IPS-11a (cell line): ENCODE results near the gene C9orf152.
"Not testable (repeated sequence)": the region's sequence is repeated elsewhere in the genome, so short reads cannot be mapped to it uniquely, and the experiment has no call there.

ENCODE experiments used
- H3K4me3 ChIP-seq: one replicate; pipeline ENCODE4 v1.5.1; 2013; ENCODE audit warnings: low read depth, low read length, control low read depth

The C9orf152 gene

DNA sequence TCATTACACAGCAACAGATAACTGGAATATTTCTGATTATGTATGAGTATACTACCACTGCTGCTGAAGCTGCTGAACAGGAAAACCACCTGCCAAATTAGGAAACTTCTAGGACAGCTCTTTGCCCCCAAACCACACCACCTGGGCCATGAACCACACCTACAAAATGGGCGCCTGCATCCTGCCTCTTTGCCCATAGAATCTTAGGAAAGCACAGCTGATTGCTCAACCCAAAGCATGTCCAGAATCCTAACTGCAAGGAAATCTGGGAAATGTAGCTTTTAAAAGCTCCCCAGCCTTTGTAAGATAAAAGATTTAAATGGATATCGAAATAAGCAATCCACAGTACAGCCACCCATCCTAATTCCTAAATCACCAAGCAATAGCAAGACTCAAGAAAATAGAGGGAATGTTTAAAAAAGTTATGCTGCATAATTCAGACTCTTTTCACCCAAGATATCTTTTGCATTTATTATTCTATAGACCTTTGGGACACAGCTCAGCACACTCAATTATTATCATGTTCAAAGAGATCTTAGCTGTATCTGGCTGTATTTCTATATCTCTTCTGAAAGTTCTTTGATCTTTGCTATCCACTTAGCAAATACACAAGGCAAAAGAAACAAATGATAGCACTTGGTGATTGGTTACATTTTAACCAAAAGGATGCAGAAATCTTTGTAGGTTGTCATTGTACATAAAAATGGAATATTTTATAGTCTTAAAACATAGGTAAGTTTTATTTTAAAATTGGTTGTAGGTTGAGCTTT, 6.8 kb upstream of the C9orf152 start:
- no peak overlapping the region for H3K4me3 ChIP-seq

DNA sequence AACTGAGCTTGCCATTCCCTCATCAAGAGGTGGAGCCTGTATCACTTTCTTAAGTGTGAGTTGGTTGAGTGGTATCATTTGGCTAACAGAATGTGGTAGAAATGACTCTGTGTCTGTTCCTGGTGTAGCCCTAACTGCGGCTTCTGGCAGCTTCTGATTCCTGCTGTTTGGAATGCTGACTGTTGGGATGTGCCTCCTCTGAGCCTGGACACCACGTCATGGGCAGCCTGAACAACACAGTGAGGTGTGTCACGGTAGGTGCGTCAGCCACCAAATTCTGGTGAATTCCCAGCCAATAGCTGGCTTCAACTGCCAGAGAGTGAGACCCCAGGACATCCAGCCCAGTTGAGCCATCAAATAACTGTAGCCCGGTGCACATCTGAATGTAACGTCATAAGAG, 6.1 kb upstream of the C9orf152 start:
- no peak overlapping the region for H3K4me3 ChIP-seq

DNA sequence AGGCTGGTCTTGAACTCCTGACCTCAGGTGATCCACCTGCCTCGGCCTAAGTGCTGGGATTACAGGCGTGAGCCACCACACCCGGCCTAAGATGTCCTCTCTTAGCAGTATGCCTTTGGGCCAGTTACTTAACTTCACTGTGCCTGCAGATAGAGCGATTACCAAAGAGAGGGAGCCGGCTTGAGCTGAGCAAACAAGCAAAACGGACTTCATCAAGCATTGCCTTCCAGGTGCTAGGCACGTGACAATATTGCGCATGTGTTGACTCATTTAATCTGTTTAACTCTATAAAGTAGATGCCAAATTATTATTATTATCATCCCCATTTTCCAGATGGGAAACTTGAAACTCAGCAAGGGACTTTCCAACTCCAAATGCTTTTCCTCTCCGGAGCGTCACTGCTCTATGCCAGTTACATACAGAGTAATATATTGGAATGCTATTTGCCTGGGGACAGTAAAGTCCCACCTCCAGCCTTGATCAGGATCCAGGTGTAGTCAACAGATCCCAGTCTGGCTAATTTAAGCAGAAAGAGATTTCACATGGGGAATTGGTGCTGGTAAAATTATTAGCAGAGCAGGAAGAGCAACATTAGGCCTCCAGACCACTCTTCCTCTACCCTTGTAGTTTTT, 5.6 kb upstream of the C9orf152 start:
- no peak overlapping the region for H3K4me3 ChIP-seq

DNA sequence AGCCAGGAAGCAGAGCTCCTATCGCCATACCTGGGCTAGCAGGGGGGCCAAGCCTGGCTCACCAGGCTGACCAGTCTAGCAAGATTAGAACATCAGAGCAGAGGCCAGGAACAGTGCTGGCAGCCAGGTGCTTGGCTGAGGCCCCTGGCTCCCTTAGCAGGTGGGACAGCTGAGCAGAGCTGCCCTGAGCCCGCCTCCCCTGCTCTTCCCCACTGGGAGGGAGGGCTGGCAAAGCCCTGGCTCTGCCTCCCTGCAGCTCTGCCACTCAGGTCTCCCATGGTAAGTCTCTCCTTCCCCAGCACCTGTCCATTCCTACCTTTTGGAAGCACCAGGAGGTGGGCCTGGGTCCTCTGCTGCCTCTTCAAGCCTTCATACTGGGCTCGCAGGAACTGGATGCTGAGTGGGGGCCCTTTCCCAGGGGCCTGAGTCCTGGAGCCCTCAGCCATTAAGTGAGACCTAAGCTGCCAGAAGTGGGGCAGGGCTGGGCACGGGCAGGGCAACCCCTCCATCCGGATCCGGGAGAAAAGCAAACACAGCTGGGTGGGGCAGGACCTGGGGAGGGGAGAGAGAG, 803 bp downstream of the C9orf152 start:
- no peak overlapping the region for H3K4me3 ChIP-seq

DNA sequence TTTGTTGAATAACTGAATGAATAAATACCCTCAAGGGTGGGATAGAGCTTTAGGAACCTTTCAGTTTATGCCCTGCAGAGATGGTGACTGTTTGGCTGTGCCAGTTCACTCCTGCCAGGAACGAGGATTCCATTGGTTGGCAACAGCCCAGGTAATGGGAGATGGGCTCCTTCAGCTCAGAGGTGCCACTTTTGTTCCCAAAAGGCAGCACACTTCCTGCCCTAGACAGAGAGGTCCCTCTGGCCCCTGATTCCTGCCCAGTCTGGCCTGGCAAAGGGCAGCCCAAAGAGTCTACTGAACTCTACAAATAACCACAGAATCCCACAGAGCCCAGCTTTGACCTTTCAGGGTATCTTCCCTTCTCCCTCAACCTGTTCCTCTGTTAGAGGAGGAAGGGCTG, 1.6 kb downstream of the C9orf152 start:
- no peak overlapping the region for H3K4me3 ChIP-seq

DNA sequence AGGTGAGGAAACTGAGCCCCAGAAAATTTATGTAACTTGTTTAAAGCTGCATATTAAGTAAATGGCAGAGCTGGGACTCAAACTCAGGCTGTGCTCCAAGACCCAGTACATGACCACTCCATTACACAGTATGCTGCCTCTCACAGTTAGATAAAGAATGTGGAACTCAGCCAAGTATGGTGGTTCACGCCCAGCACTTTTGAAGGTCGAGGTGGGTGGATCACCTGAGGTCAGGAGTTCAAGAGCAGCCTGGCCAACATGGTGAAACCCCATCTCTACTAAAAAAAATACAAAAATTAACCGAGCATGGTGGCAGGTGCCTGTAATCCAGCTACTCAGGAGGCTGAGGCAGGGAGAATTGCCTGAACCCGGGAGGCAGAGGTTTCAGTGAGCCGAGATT, 2.3 kb downstream of the C9orf152 start:
- not testable (repeated sequence) for H3K4me3 ChIP-seq

DNA sequence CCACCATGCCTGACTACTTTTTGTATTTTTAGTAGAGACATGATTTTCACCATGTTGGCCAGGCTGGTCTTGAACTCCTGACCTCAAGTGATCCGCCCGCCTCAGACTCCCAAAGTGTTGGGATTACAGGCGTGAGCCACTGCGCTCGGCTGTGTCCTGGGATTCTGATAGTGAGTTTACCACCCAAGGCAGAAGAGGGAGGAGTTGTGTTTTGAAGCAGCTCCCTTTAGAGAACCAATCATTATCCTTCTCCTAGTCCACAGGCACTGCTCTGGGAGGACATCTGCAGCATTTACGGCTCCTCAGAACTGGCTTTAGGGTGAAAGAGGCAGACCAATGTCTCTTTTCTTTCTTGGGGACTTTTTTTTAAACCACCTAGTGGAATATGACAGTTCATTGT, 5.7 kb downstream of the C9orf152 start:
- H3K4me3 ChIP-seq, result no peak overlapping the region

DNA sequence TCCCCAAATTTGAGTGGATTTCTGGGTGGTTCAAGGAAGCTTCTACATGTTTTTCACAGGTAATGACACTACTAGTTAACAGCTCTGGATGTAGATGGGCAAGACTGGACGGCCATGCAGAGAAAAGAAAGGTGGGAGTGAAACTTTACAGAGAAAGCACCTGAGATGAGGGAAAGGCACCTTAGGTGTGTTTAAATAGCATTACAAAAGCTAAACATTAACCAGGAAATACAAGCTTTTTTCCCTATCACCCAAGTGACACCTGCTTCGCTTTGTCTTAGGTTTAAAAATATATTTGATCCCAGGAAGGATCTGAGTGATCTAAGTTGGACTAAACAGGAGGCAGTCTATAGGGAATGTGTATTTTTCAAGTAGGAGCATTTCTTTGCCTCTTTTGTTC, 8.3 kb downstream of the C9orf152 start:
- H3K4me3 ChIP-seq, result no peak overlapping the region

DNA sequence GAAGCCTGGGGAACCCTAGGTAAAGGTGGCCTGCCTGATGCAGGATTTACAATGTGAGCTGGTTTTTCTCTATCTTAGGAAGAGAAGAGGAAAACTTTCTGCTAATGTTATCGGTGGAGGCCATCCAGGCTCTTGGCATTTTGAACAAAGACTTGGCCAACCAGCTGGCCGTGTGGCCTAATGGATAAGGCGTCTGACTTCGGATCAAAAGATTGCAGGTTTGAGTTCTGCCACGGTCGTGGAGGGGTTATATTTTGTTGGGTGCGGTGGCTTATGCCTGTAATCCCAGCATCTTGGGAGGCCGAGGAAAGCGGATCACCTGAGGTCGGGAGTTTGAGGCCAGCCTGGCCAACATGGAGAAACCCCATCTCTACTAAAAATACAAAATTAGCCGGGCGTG, 9.6 kb downstream of the C9orf152 start:
- no peak overlapping the region for H3K4me3 ChIP-seq

DNA sequence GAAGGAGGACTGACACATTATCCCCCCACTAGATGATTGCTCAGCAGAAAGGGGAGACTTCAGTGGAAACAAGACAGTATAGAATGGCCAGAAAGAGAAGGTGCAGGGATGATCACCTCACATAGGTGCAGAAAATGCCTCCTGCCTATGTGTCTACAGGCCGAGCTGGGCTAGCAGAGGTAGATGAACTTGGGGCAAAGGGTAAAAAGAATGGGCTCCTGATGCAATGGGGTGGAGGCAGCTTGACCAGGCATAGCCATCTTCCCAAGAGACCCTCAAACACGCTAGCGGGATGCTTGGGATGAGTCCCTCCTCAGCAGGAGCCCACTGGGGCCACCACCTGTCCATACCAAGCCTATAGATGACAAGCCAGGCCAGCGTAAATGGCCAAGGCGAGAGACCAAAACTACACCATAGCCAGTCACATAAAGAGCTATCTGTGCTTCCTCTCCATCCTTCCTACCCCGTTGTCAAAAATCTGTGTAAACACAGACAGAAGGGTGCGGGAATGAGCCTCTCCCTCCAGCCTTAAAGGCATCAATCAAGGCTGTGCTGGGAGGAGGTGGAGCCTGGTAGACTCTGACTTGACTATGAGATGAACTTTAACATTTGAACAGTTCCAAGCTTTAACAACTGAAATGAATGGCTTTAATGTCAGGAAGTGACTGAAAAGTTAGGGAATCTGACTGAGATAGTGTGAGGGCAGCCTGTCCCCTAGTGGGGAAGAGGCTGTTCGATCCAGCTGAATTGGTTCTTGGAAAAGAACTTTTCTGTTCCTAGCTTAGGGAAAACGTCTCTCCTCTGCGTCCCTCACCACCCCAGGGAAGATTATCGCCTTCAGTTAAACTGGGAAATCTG, 10.4 kb downstream of the C9orf152 start:
- H3K4me3 ChIP-seq, result no peak overlapping the region

DNA sequence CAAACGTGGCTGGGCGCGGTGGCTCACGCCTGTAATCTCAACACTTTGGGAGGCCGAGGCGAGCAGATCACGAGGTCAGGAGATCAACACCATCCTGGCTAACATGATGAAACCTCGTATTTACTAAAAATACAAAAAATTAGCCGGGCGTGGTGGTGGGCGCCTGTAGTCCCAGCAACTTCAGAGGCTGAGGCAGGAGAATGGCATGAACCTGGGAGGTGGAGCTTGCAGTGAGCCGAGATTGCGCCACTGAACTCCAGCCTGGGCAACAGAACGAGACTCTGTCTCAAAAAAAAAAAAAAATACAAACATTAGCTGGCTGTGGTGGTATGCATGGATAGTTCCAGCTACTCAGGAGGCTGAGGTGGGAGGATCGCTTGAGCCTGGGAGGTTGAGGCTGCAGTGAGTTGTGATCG, 11.9 kb downstream of the C9orf152 start:
- H3K4me3 ChIP-seq, result not testable (repeated sequence)

DNA sequence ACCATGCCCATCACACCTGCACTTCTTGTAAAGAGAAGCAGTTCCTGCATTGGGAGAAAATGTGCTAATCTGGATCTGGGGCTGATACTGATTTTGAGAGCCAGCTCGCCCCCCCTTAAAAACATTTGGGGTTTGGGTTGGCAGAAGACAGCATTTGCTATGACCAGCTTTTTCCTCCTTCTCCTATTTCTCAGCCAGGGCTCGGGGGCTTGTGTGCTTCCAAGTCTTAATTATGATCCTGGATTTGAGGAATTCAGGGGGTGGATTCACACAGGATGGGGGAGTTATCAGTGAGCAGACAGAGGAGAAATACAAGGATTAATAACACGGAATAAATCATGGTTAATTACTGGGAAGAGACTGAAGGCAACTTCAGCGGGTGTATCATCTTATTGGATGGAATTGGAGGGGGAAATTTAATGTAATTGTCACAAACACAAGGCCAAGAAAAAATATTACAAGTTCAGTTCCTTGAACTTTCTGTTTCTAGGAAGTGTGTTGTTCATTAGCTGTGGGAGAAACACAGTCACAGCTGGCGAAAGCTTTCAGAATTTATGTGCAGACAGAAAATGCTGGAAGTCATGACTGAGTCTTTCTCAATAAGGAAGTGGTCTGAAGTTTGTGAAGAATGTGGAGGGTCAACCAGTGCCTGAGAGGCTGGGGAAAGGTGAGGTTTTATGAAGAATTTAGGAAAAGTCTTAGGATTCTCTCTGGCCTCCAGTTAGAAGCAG, 15.3 kb downstream of the C9orf152 start:
- H3K4me3 ChIP-seq, result no peak overlapping the region

DNA sequence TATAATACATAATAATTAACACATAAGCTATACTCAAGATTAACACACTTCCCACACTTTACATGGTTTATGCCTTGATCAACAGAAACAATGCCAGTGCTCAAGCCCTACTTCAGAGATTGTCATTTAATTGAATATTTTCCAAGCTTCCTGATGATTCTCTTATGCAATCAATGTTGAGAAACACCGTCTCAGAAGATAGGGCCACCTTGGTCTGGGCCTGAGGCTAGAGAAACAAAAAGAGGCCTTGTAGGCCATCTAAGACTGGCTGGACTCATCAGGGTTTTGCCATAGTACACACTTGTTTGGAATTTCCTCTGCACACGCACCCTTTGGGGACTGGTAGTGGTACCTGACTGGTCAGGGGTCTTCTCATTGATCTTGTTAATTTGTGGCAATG, 16.3 kb downstream of the C9orf152 start:
- H3K4me3 ChIP-seq, result no peak overlapping the region

DNA sequence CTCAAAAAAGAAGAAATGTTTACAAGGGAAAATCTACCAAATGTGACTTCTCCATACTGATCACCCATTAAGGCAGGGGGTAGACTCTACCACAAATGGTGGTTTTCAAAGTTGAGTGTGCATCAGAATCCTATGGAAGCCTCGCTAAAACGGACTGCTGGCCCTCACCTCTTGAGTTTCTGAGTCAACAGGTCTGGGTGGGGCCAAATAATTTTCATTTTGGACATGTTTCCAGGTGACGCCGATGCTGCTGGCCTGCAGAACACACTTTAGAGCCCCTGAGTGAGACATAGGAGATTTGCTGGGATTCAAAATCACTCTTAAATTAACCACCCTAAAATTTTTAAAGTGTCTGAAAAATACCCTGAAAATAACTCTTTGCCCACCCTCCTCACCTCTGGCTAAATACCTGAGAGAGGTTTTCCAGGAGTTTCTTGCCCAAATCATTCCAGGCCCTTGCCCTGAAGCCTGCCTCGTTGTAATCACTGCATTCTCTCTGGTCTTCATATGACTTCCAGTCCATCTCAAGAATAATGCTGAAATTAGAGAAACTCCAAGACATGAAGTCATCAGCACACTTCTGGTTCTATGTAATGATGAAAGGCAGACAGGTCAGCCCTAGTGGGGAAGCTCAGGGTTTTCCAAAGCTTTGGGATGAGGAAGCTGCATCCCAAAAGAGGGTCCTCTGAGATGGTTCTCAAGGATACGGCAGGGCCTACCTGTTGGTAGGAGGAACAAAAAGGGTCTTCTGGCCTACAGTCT, 18.2 kb downstream of the C9orf152 start:
- no peak overlapping the region for H3K4me3 ChIP-seq

DNA sequence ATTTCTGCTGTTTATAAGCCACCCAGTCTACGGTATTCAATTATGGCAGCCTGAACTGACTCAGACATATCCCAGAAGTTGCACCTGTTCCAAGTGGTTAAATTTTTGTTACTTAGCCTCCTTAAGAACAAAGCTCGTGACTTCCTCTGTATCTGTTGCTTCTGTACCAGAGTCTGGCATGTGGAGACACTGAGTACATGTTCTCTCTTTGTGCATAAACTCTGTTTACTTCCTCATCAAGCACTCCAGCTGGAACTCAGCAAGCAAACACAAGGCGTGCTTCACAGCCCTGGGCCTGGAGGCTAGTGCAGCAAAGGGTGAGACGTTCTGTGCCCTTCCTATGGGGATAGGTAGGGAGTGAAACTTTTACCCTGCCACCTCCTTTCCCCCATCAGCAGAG, 19.0 kb downstream of the C9orf152 start:
- no peak overlapping the region for H3K4me3 ChIP-seq

DNA sequence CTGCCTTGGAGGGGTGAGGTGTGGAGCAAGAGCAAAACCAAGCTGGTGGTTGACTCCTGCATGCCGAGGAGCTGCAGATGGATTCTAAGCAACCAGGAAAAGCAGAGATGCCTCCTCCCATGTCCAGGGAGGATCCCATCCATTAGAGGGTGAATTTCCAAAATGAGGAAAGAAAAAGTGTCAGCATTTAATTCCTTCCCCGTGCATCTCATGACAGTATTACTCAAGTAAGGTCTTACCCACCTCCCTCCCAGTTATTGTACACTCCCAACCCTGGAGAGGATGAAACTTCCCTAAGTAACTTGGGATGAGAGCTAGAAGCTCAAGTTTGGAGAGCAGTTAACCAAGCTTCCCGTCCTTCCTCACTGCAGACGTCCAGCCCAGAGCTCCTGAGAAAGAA, 19.9 kb downstream of the C9orf152 start:
- H3K4me3 ChIP-seq, result no peak overlapping the region

DNA sequence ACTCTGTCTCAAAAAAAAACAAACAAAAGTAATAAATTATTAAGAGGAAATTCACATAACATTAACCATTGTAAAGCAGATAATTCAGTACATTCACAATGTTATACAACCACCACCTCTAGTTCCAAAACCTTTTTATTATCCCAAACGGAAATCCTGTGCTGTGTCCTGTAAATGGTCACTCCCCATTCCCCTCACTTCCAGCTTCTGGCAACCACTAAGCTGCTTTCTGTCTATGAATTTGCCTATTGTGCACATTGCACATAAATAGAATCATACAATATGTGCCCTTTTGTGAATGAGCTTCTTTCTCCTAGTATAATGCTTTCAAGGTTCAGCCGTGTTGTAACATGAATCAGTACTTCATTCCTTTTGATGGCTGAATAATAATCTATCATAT, 20.8 kb downstream of the C9orf152 start:
- no peak overlapping the region for H3K4me3 ChIP-seq

DNA sequence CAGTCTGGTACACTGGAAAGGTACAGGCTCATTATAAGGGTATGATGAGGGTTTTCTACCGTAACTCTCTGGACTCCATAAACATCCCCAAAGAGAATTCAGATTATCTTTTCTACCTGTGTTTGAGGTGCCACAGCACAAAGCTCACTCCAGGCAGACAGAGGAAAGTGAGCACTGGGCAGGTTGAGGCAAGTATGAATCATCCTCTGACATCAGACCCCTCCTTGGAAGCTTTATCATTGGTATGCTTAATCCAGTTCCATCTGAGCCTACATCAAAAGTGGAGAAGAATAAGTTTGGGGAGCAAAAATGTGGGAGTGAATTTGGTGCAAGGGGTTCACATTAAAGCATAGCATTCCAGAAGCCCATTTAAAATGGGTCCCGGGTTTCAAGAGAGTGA, 21.7 kb downstream of the C9orf152 start:
- no peak overlapping the region for H3K4me3 ChIP-seq

DNA sequence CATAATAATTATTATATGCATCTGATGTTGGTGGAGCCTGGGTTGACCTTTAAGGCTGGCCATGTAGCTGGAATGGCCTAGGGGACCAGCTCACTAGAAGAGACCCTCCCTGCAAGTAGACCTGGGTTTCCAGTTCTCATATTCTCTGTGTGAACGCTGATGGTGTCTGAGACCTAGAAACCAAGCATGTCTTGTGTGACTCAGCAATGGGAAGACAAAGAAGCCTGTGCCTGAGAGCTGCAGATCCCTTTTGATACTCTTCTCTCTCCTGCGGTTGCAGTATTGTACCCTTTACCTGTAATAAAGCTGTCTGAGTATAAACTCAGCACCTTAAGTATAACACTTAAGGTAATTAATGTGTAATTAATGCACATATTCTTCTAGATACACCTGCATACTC, 22.2 kb downstream of the C9orf152 start:
- no peak overlapping the region for H3K4me3 ChIP-seq
